GM19452 (cell line): ENCODE measurements around the gene ADGRE1.
"Not testable (repeated sequence)": the region's sequence is repeated elsewhere in the genome, so short reads cannot be mapped to it uniquely, and the experiment has no call there.

Experiments
- ATAC-seq: cut with Tn5 transposase; IDR thresholded peaks from one replicate; pipeline ENCODE4 v1.9.1; 2021; ENCODE audit not compliant: unreplicated experiment

The ADGRE1 gene

GRCh38 chr19:6887316-6887715 is at the start of gene ADGRE1:
TSS of gene ADGRE1 (plus strand) at chr19:6887579. CDS start at chr19:6887609, 30 bp downstream.
- no peak for ATAC-seq

- no peak for ATAC-seq
Observed at GRCh38 chr19:6838062-6838655, 49.2 kb upstream of the ADGRE1 start.

- no peak for ATAC-seq
Observed at GRCh38 chr19:6842871-6843607, 44.3 kb upstream of the ADGRE1 start.

- ATAC-seq: no peak
Observed at GRCh38 chr19:6847828-6848200, 39.6 kb upstream of the ADGRE1 start.

GRCh38 chr19:6848986-6849385 is 38.4 kb upstream of the ADGRE1 start:
- ATAC-seq: no peak

GRCh38 chr19:6849876-6850275 is 37.5 kb upstream of the ADGRE1 start:
- ATAC-seq: no peak

GRCh38 chr19:6851359-6851758 is 36.0 kb upstream of the ADGRE1 start:
- ATAC-seq: no peak

- ATAC-seq: no peak
Observed at GRCh38 chr19:6852001-6852400, 35.4 kb upstream of the ADGRE1 start.

- no peak for ATAC-seq
Observed at GRCh38 chr19:6853868-6854267, 33.5 kb upstream of the ADGRE1 start.

GRCh38 chr19:6854758-6855157 is 32.6 kb upstream of the ADGRE1 start:
- ATAC-seq: no peak

GRCh38 chr19:6856749-6857372 is 30.5 kb upstream of the ADGRE1 start:
- no peak for ATAC-seq

GRCh38 chr19:6861683-6862286 is 25.6 kb upstream of the ADGRE1 start:
- no peak for ATAC-seq

- no peak for ATAC-seq
Observed at GRCh38 chr19:6862673-6863078, 24.7 kb upstream of the ADGRE1 start.

GRCh38 chr19:6864325-6864940 is 22.9 kb upstream of the ADGRE1 start:
- ATAC-seq: no peak

GRCh38 chr19:6865849-6866248 is 21.5 kb upstream of the ADGRE1 start:
- no peak for ATAC-seq

- no peak for ATAC-seq
Observed at GRCh38 chr19:6866741-6867151, 20.6 kb upstream of the ADGRE1 start.

- no peak for ATAC-seq
Observed at GRCh38 chr19:6868351-6868750, 19.0 kb upstream of the ADGRE1 start.

GRCh38 chr19:6869151-6869882 is 18.1 kb upstream of the ADGRE1 start:
- not testable (repeated sequence) for ATAC-seq

- no peak for ATAC-seq
Observed at GRCh38 chr19:6873708-6874431, 13.5 kb upstream of the ADGRE1 start.

- no peak for ATAC-seq
Observed at GRCh38 chr19:6875218-6875617, 12.2 kb upstream of the ADGRE1 start.
